Epidermal melanocyte (primary cell): ENCODE results near the gene ABCF1.
A peak's percentile ranks its signal among the peaks of the same experiment; 100 is the strongest.

Experiments used
- DNase-seq: peaks from one replicate; pipeline ENCODE4 v3.0.0; 2011; ENCODE audit warnings: low spot score; ENCODE audit not compliant: insufficient read length

ABCF1 gene

GRCh38 chr6:30626484-30627366 lies 55.5 kb downstream of the ABCF1 start, which contains the start of gene ATAT1:
TSS of gene ATAT1 (plus strand) at chr6:30626874.
- DNase-seq = peak; percentile 80

GRCh38 chr6:30635834-30636233 lies 64.6 kb downstream of the ABCF1 start:
- no peak for DNase-seq

GRCh38 chr6:30640481-30640880 lies 69.2 kb downstream of the ABCF1 start:
- DNase-seq = no peak

- no peak for DNase-seq
These were observed 69.8 kb downstream of the ABCF1 start for GRCh38 chr6:30641048-30641447.
